Renal cortex interstitium (tissue), 15 donors: ENCODE measurements around the gene FANCI. TPM values are rescaled to one million over a fixed set of nuclear protein-coding genes. Genes with fewer than 3 reads are reported as not detected.
A peak's percentile ranks its signal among the peaks of the same experiment; 100 is the strongest.

Experiments used
- DNase-seq, 11 donors: peaks; one replicate each; pipeline ENCODE4 v3.0.0-alpha.2; 2013; ENCODE audit warnings: low read depth in 9 of 11, low spot score in 4 of 11; ENCODE audit errors: extremely low read depth in 1 of 11
- long read RNA-seq, 16 experiments: transcript quantifications; one replicate each; lab custom pipeline, GENCODE V29; 2026
- polyA plus RNA-seq, 3 donors: library from polyadenylated mRNA; unstranded; fragments of 120-200 nt; gene quantifications; one replicate each; pipeline ENCODE4 v1.2.1, GENCODE V29; 2013; ENCODE audit not compliant: insufficient read length in 3 of 3

The FANCI gene
- 10 to 100 TPM; 31.3 to 39.8 (median 36.9) TPM for polyA plus RNA-seq
- long read RNA-seq, donor 1, partial matches to known transcripts: 5 of 5 reads
- long read RNA-seq, donor 1, other reads (novel, unspliced or antisense): 0 of 5 reads
- long read RNA-seq, donor 2: 0 reads
- long read RNA-seq, donor 3: 0 reads
- long read RNA-seq, donor 4, full-length matches to known transcripts: 1 of 17 reads
- long read RNA-seq, donor 4, partial matches to known transcripts: 16 of 17 reads
- long read RNA-seq, donor 4, other reads (novel, unspliced or antisense): 0 of 17 reads
- long read RNA-seq, donor 5: 0 reads
- long read RNA-seq, donor 6, partial matches to known transcripts: 0 of 1 reads
- long read RNA-seq, donor 6, other reads (novel, unspliced or antisense): 0 of 1 reads
- long read RNA-seq, donor 7: 0 reads
- long read RNA-seq, donor 8: 0 reads
- long read RNA-seq, donor 9: 0 reads
- long read RNA-seq, donor 10, full-length matches to known transcripts: 1 of 1 reads
- long read RNA-seq, donor 10, partial matches to known transcripts: 0 of 1 reads
- long read RNA-seq, donor 10, other reads (novel, unspliced or antisense): 0 of 1 reads
- long read RNA-seq, donor 11: 0 reads
- long read RNA-seq, donor 12: 0 reads
- long read RNA-seq, donor 13: 0 reads
- long read RNA-seq, donor 14: 0 reads
- long read RNA-seq, donor 15: 0 reads
- long read RNA-seq, donor 16, partial matches to known transcripts: 7 of 8 reads
- long read RNA-seq, donor 16, other reads (novel, unspliced or antisense): 0 of 8 reads

GRCh38 chr15:89243691-89244573 lies at the start of gene FANCI:
Gene FANCI, plus strand, starts transcription at chr15:89243979. Its CDS starts 3,669 bp downstream, at chr15:89247648.
- peak; percentile 84 to 94 (median 90) for DNase-seq

GRCh38 chr15:89194608-89195007 lies 49.2 kb upstream of the FANCI start:
- no peak for DNase-seq

- DNase-seq: no peak
Measured at GRCh38 chr15:89195836-89196235, 47.9 kb upstream of the FANCI start.

GRCh38 chr15:89196241-89196640 lies 47.5 kb upstream of the FANCI start:
- no peak for DNase-seq

- no peak for DNase-seq
Measured at GRCh38 chr15:89196994-89197393, 46.8 kb upstream of the FANCI start.

- peak in 3 of 11 donors; percentile 7 to 13 (median 8) for DNase-seq
Measured at GRCh38 chr15:89197503-89197971, 46.2 kb upstream of the FANCI start.

GRCh38 chr15:89198196-89198595 lies 45.6 kb upstream of the FANCI start:
- DNase-seq: no peak

- no peak for DNase-seq
Measured at GRCh38 chr15:89198934-89199333, 44.8 kb upstream of the FANCI start.

- DNase-seq: no peak
Measured at GRCh38 chr15:89199746-89200145, 44.0 kb upstream of the FANCI start.

GRCh38 chr15:89200182-89200581 lies 43.6 kb upstream of the FANCI start:
- no peak for DNase-seq

GRCh38 chr15:89201465-89202005 lies 42.2 kb upstream of the FANCI start:
- DNase-seq: no peak

GRCh38 chr15:89203705-89204273 lies 40.0 kb upstream of the FANCI start:
- no peak for DNase-seq

- no peak for DNase-seq
Measured at GRCh38 chr15:89205991-89206585, 37.7 kb upstream of the FANCI start.

- peak in 10 of 11 donors; percentile 22 to 65 (median 52) for DNase-seq
Measured at GRCh38 chr15:89206908-89207331, 36.9 kb upstream of the FANCI start.

GRCh38 chr15:89208256-89208655 lies 35.5 kb upstream of the FANCI start:
- no peak for DNase-seq

GRCh38 chr15:89209057-89209456 lies 34.7 kb upstream of the FANCI start:
- no peak for DNase-seq

GRCh38 chr15:89211678-89212170 lies 32.1 kb upstream of the FANCI start:
- no peak for DNase-seq

GRCh38 chr15:89215627-89216026 lies 28.2 kb upstream of the FANCI start:
- DNase-seq: no peak
